ENCODE data around the gene INMT. TPM values are rescaled to one million over a fixed set of nuclear protein-coding genes. Genes with fewer than 3 reads are reported as not detected.

The INMT gene
- total RNA-seq, 3 donors from 2014 or later, result 1.6 to 7.5 (median 7.2) TPM

DNA sequence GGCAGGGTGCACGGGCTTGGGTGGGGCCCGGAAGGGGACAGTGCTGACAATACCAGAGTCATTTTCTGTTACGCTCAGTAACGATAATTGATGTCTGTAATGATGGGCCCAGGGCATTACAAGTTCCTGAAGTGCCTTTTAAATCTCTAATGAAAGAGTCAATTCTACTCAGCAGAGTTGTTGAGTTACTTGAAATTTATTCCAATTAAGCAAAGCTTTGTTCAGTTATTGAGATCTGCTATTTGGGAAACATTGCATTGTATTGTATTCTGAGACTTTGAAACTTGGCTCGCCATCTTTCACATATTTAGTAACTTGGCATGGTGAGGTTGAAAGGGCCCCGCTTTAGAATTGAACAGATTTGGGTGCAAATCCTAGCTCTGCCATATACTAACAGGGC, 54.0 kb downstream of the INMT start:
- no peaks in the 10 kb centered on the region for H3K36me3 ChIP-seq (ENCODE audit: low read depth)
- H3K9me3 ChIP-seq, result no peaks in the 10 kb centered on the region
- ATAC-seq (no peak), DNase-seq (no peak)
- no peaks in the 10 kb centered on the region for H3K4me1 ChIP-seq (ENCODE audit: low read depth)
- intact Hi-C loops (cut with DNase I, micrococcal nuclease), result loop anchor here in 1 of 2 donors (10.0 kb wide), 1 partner anchor 319 kb away; no protein-coding TSS in a partner anchor
- H3K4me3 ChIP-seq, result no peak overlapping the region
- TF ChIP-seq, protein P1, sequence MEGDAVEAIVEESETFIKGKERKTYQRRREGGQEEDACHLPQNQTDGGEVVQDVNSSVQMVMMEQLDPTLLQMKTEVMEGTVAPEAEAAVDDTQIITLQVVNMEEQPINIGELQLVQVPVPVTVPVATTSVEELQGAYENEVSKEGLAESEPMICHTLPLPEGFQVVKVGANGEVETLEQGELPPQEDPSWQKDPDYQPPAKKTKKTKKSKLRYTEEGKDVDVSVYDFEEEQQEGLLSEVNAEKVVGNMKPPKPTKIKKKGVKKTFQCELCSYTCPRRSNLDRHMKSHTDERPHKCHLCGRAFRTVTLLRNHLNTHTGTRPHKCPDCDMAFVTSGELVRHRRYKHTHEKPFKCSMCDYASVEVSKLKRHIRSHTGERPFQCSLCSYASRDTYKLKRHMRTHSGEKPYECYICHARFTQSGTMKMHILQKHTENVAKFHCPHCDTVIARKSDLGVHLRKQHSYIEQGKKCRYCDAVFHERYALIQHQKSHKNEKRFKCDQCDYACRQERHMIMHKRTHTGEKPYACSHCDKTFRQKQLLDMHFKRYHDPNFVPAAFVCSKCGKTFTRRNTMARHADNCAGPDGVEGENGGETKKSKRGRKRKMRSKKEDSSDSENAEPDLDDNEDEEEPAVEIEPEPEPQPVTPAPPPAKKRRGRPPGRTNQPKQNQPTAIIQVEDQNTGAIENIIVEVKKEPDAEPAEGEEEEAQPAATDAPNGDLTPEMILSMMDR (IDR thresholded peaks at IDR 0.05), result no peak

Other genes with a start within 250 kb of the INMT start
- 10 to 100 TPM; 29.9 to 50.2 (median 32.8) TPM for gene GGCT, start 247.3 kb upstream of the INMT start, total RNA-seq
- gene GARS1, start 157.3 kb upstream of the INMT start, total RNA-seq, result 10 to 100 TPM; 46.2 to 68.6 (median 55.0) TPM
- gene CRHR2, start 69.7 kb upstream of the INMT start, total RNA-seq, result not detected
- 1 to 10 TPM; 4.0 to 9.1 (median 4.7) TPM for gene MINDY4, start 19.3 kb downstream of the INMT start, total RNA-seq
- 10 to 100 TPM; 43.0 to 89.6 (median 48.1) TPM for gene AQP1, start 159.7 kb downstream of the INMT start, total RNA-seq
- not detected for gene GHRHR, start 211.8 kb downstream of the INMT start, total RNA-seq